Prostate gland (tissue), 2 donors: ENCODE measurements around the gene TEPSIN. TPM values are rescaled to one million over a fixed set of nuclear protein-coding genes. Genes with fewer than 3 reads are reported as not detected.

Source experiments
- DNase-seq: peaks from one replicate; pipeline ENCODE4 v3.0.0-alpha.2; 2019; ENCODE audit warnings: low spot score
- H3K27ac ChIP-seq, 2 donors: fragments of 200-600 bp; sonication (generic); 2 replicates each; pipeline ENCODE4 v1.5.1; 2017 to 2019
- H3K27me3 ChIP-seq: fragments of 200-600 bp; sonication (generic); replicated peaks from 2 replicates; pipeline ENCODE4 v1.5.1; 2019; ENCODE audit not compliant: insufficient read depth
- H3K36me3 ChIP-seq, 2 donors: fragments of 200-600 bp; sonication (generic); 1 replicate in 1 of 2; 2 replicates in 1 of 2; pipeline versions ENCODE4 v1.5.1 to v1.8.1; 2017 to 2019
- H3K4me1 ChIP-seq: fragments of 200-600 bp; sonication (generic); replicated peaks from 2 replicates; pipeline ENCODE4 v1.5.1; 2019
- H3K4me3 ChIP-seq, 2 donors: fragments of 200-600 bp; sonication (generic); 2 replicates each; pipeline ENCODE4 v1.5.1; 2017 to 2019
- H3K9me3 ChIP-seq: fragments of 200-600 bp; sonication (generic); 2 replicates; pipeline ENCODE4 v1.5.1; 2017
- CTCF ChIP-seq, 4 experiments: fragments of 200-600 bp in 2 of 4; fragments of 450-650 bp in 2 of 4; sonication (generic) in 2 of 4; IDR thresholded peaks; 1 replicate in 3 of 4; 2 replicates in 1 of 4; pipeline ENCODE4 v1.5.1; 2016 to 2019; ENCODE audit warnings: antibody characterized with exemption in 4 of 4, mild to moderate bottlenecking in 2 of 4, moderate library complexity in 2 of 4
- POLR2A ChIP-seq: fragments of 450-650 bp; IDR thresholded peaks from one replicate; pipeline ENCODE4 v1.6.1; 2016; ENCODE audit warnings: antibody characterized with exemption, mild to moderate bottlenecking
- POLR2AphosphoS5 ChIP-seq: sonication (generic); formaldehyde crosslinking; IDR thresholded peaks from one replicate; pipeline ENCODE4 v1.6.1; 2017; ENCODE audit warnings: antibody characterized with exemption
- WGBS: methylation state at CpG from one replicate; pipeline ENCODE4 v1.1.5; 2018; 5-methylcytosine and 5-hydroxymethylcytosine counted together
- intact Hi-C: fragments of 100-400 bp; cut with DNase I; formaldehyde crosslinking; loops from one replicate; pipeline ENCODE4 v1.14.2; 2022
- total RNA-seq, 2 donors: library from RNA; depleted of rRNA; stranded (reverse); fragments of >200 nt; gene quantifications; one replicate each; pipeline ENCODE4 v1.1.0, GENCODE V29; 2016

The TEPSIN gene
- total RNA-seq, 2 donors from 2014 or later = 35.6 to 81.5 TPM

GRCh38 chr17:81182596-81182995 is 56.3 kb downstream of the TEPSIN start:
- intact Hi-C loops = no loop called here
- no peaks in the 10 kb centered on the region for H3K36me3 ChIP-seq
- TF ChIP-seq POLR2AphosphoS5 (no peak), CTCF (IDR thresholded peaks at IDR 0.05) (no peak), POLR2A (no peak)
- no peaks in the 10 kb centered on the region for H3K27me3 ChIP-seq
- no peak overlapping the region for H3K4me3 ChIP-seq
- no peaks in the 10 kb centered on the region for H3K9me3 ChIP-seq
- H3K4me1 ChIP-seq = no peaks in the 10 kb centered on the region
- DNase-seq = no peak
- WGBS = 89% methylated on average over 5 of the region's 5 CpGs
- H3K27ac ChIP-seq = no peak overlapping the region

- intact Hi-C loops = no loop called here
- no peaks in the 10 kb centered on the region for H3K36me3 ChIP-seq
- H3K4me1 ChIP-seq = no peaks in the 10 kb centered on the region
- no peaks in the 10 kb centered on the region for H3K9me3 ChIP-seq
- no peak overlapping the region for H3K4me3 ChIP-seq
- no peaks in the 10 kb centered on the region for H3K27me3 ChIP-seq
- no peak for DNase-seq
- H3K27ac ChIP-seq = no peak overlapping the region
- TF ChIP-seq POLR2AphosphoS5 (no peak), POLR2A (no peak), CTCF (IDR thresholded peaks at IDR 0.05) (no peak)
- WGBS = 92% methylated on average over 17 of the region's 19 CpGs
Measured at GRCh38 chr17:81181811-81182185, 57.1 kb downstream of the TEPSIN start.

- no peaks in the 10 kb centered on the region for H3K9me3 ChIP-seq
- H3K4me3 ChIP-seq = no peak overlapping the region
- no peaks in the 10 kb centered on the region for H3K27me3 ChIP-seq
- no peak overlapping the region for H3K27ac ChIP-seq
- no peaks in the 10 kb centered on the region for H3K4me1 ChIP-seq
- intact Hi-C loops = no loop called here
- no peaks in the 10 kb centered on the region for H3K36me3 ChIP-seq
- WGBS = 87% methylated on average over 49 of the region's 49 CpGs
- no peak for DNase-seq
- TF ChIP-seq POLR2A = no peak
- no peak for TF ChIP-seq CTCF (IDR thresholded peaks at IDR 0.05)
- no peak for TF ChIP-seq POLR2AphosphoS5
Measured at GRCh38 chr17:81180836-81181810, 57.7 kb downstream of the TEPSIN start.

GRCh38 chr17:81179861-81180260 is 59.0 kb downstream of the TEPSIN start:
- WGBS = 51% methylated on average over 11 of the region's 12 CpGs
- Histone ChIP-seq H3K36me3 (no peaks in the 10 kb centered on the region), H3K27ac (no peak overlapping the region), H3K9me3 (no peaks in the 10 kb centered on the region), H3K4me1 (no peaks in the 10 kb centered on the region), H3K27me3 (no peaks in the 10 kb centered on the region), H3K4me3 (no peak overlapping the region)
- TF ChIP-seq POLR2AphosphoS5 (no peak), POLR2A (no peak), CTCF (IDR thresholded peaks at IDR 0.05) (no peak)
- DNase-seq = no peak
- intact Hi-C loops = no loop called here

- intact Hi-C loops = no loop called here
- no peak for TF ChIP-seq CTCF (IDR thresholded peaks at IDR 0.05)
- no peak for TF ChIP-seq POLR2A
- no peak for TF ChIP-seq POLR2AphosphoS5
- H3K36me3 ChIP-seq = no peaks in the 10 kb centered on the region
- H3K4me1 ChIP-seq = no peaks in the 10 kb centered on the region
- no peak for DNase-seq
- H3K27me3 ChIP-seq = no peaks in the 10 kb centered on the region
- H3K27ac ChIP-seq = no peak overlapping the region
- 72% methylated on average over 9 of the region's 9 CpGs for WGBS
- no peaks in the 10 kb centered on the region for H3K9me3 ChIP-seq
- H3K4me3 ChIP-seq = no peak overlapping the region
Measured at GRCh38 chr17:81179220-81179619, 59.6 kb downstream of the TEPSIN start.
